ENCODE measurements around the gene ARPC4.

DNA sequence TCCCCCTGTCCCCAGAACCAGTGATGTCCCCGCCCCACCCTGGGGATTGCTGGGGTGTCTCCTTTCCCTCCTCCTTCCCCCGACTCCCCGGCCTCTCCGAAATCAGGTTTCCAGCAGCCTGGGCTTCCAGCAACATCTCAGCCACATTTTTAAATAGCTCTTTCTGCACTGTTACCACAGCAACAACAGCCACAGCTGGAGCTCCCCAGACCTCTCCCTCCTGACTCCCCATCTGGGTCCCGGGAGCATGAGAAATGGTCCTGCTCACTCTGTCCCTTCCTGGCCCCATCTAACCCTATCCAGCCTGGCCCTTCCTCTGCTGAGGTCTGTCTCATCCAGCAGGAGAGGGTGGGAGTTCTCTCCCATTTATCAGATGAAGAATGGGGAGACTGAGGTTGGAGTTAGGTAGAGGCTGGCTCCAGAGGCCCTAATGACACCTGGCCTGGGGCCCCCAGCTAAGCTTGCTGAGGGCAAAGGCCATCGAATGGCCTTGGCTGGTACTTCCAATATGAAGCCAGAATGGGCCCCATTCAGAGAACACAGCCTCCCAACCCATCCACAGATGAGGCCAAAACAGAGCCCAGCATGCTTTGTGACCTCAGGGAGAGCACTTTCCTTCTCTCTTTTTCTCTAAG is 24.6 kb upstream of the ARPC4 start:
- no peak for TF ChIP-seq CTCF (IDR thresholded peaks at IDR 0.05; ENCODE audit: low read depth, low read length)
- TF ChIP-seq POLR2A (IDR thresholded peaks at IDR 0.05; ENCODE audit: extremely low read depth, insufficient read length) = no peak
- TF ChIP-seq, protein P1, sequence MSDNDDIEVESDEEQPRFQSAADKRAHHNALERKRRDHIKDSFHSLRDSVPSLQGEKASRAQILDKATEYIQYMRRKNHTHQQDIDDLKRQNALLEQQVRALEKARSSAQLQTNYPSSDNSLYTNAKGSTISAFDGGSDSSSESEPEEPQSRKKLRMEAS (IDR thresholded peaks at IDR 0.05; ENCODE audit: low read depth, low read length) = no peak
